ENCODE results near the gene AATK.

The AATK gene

DNA sequence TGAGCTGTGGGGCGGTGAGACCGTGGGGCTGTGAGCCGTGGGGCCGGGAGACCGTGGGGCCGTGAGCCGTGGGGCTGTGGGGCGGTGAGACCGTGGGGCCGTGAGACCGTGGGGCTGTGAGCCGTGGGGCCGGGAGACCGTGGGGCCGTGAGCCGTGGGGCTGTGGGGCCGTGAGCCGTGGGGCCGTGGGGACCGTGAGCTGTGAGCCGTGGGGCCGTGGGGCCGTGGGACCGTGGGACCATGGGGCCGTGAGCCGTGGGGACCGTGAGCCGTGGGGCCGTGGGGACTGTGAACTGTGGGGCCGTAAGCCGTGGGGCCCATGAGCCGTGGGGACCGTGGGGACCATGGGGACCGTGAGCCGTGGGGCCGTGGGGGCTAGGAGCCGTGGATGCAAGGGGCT, 25.3 kb downstream of the AATK start:
- DNase-seq, result no peak

DNA sequence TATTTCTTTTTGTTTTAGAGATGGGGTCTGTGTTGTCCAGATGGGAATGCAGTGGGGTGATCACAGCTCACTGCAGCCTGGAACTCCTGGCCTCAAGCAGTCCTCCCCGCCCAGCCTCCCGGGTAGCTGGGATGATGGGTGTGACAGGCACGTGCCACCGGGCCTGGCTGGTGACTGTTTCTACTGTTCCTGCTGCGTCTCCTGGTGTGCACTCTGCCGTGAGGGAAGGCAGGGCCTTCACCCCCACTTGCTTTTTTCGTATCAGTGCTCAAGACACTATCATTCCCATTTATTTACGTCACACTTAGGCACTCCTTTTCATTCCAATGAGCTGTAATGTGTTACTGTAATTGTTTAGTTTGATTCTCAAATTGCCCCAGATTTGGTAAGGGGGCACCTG, 26.0 kb downstream of the AATK start:
- DNase-seq, result no peak

DNA sequence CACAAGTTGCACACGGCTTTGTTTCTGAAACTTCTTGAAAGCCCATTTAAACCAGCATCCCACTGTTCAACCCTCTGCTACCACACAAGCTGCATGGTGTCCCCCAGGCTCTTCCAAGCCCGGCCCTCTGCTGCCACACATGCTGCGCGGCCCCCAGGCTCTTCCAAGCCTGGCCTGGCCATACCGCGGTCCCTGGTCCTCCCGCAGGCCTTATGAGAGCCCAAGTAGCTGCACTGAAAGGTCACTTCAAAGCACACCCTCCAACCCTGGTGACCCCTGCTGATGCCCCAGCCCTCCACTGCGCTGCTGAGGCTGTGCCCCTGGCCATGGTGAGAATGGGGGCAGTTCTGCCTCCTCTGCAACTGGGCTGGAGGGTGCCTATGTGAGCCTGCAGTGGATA, 26.6 kb downstream of the AATK start:
- DNase-seq, result no peak

- no peak for DNase-seq
Measured at GRCh38 chr17:81138500-81138899, 27.5 kb downstream of the AATK start.

GRCh38 chr17:81138083-81138482, 27.9 kb downstream of the AATK start:
- DNase-seq, result no peak

DNA sequence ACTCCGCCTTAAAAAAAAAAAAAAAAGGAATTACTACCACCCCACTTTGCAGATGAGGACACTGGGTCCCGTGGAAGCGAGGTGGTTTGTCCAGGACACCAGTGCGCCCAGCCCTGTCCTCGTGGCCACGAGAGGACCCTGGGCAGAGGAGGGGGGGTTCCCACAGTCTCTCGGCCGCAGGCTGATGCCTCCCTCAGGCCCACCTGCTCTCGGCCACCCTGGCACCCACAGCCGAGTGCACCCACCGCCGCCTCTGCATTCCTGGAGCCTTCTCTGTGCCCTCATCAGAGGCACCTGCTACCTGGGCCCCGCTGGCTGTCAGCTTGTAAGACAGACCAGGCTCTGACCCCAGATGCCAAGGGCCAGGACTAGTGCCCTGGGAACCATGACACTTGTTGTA, 28.8 kb downstream of the AATK start:
- DNase-seq, result peak in 3 of 4 experiments; percentile 39 to 42 (median 40)

GRCh38 chr17:81136366-81136765, 29.7 kb downstream of the AATK start:
- no peak for DNase-seq

GRCh38 chr17:81135505-81136278, 30.3 kb downstream of the AATK start:
- no peak for DNase-seq

- DNase-seq, result no peak
Measured at GRCh38 chr17:81134064-81134781, 31.8 kb downstream of the AATK start.

DNA sequence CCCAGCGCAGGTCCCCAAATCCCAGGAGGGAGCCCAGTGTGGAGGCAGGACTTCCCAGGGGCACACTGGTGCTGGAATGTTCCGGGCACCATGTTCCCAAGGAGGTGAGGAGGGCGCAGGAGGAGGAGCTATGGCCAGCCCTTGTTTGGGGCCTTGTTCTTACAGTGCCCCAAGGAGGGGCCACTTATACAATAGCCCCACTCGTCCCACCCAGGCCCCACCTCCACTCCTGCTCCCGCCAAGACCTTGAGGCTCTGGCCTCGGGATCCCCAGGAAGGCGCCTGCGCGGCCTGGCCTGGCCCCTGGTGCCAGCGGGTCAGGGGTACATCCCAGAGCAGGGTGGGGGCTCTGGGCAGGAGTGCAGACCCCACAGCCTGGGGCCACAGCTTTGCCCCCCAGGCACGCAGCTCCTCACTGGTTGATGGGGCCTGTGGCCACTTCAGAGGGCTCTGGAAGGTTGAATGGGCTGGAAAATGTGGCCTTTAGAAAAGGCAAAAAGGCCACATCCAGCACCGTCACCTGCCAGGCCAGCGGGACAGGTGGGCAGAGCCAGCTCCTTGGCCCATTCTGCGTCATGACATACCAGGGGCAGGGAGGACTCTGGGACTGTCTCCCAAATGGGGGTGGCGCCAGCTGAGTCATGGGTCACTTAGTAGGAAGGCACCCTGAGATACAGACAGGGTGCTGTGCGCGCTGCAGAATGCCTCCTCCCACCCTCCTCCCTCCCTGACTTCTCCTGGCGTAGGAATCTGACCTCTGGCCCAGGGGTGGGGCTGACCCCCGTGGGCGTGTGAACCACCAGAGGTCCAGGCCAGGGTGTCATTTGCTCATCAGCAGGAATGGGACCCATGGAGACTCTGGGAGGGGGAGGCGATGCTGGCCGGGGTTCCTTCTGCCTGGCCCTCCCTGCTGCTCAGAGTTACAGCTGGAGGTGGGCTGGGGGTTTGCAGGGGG, 33.0 kb downstream of the AATK start:
- DNase-seq, result peak; percentile 55 to 79 (median 64)

DNA sequence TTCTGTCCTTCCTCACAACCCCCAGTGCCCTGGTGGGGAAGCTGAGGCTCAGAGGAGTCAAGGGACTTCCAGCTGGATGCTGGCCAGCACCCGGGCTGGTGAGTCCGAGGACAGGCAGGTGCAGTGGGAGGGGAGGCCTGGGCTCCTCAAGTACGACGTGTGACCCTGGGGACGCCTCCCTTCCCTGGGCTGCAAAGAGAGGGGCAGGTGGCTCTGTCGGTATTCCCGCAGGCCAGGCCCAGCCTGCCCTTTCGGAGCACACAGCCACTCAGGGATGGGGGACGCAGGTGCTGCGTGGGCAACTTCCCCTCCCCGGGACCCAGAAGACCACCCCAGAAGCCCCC, 33.9 kb downstream of the AATK start:
- DNase-seq, result no peak

GRCh38 chr17:81131486-81132196, 34.4 kb downstream of the AATK start:
- no peak for DNase-seq

GRCh38 chr17:81130385-81131361, 35.3 kb downstream of the AATK start:
- no peak for DNase-seq

DNA sequence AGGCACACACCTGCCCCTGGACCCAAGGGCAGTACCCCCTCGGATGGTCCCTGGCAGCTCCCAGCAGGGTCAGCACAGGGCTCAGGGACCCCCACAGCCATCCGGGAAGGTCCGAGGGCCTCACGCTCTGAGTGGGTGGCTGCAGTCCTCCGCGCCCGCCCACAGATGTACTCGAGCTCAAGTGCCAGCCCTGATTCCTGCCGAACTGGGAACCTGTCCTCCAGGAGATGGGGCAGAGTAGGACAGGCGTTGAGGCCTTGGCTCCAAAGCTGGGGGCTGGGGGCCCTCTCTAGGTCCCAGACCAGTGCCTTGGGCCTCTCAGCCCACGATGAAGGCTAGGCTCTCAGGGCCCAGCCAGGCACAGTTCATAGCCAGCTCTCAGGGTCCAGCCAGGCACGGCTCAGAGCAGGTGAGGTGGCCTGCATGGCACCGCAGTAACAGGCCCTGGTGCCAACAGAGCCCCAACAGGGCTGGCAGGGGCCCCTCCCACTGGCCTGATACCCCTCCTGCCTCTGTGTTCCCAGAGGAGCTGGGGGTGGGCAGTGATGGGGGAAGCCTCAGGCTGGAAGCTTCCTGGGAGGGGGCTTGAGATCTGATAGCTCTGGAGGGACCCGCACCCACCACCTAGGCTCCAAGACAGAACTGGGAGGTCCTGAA, 36.2 kb downstream of the AATK start:
- DNase-seq, result no peak

DNA sequence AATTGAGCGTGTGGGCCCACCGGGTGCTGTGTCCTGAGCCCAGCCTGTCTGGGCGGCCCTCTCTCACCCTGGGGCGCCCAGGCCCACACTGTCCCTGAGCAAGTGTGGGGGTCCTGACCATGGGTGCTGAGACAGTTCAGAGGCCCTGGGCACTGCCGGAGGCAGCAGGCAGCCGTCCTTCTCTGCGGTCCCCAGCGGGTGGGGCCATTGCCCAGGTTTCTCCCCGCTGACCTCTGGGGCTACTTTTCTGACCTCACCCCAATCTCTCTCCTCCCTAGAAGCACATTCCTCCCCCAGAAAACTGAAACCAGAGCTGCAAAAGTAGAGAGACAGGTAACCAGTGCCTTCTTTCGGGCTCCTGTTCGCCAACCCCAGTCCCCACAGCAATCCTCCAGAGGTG, 36.7 kb downstream of the AATK start:
- DNase-seq, result peak in 3 of 4 experiments; percentile 28 to 46 (median 35)

GRCh38 chr17:81128774-81129173, 37.2 kb downstream of the AATK start:
- no peak for DNase-seq

GRCh38 chr17:81128338-81128737, 37.7 kb downstream of the AATK start:
- no peak for DNase-seq

- no peak for DNase-seq
Measured at GRCh38 chr17:81127526-81128177, 38.4 kb downstream of the AATK start.

GRCh38 chr17:81127133-81127455, 38.9 kb downstream of the AATK start:
- DNase-seq, result no peak

Data from suppressor macrophage (primary cell).